Measurements from ENCODE around the gene CPED1. TPM values are rescaled to one million over a fixed set of nuclear protein-coding genes. Genes with fewer than 3 reads are reported as not detected.

CPED1 gene
- total RNA-seq, 1 donor from 2014 or later, result 33.8 TPM

- TF ChIP-seq CTCF (IDR thresholded peaks at IDR 0.05; ENCODE audit: borderline replicate concordance), result no peak
- Histone ChIP-seq H3K36me3 (no peaks in the 10 kb centered on the region), H3K4me3 (no peak overlapping the region), H3K27ac (replicated peaks) (no peak overlapping the region), H3K4me1 (peaks cover 39% of the 10 kb centered on the region), H3K27me3 (ENCODE audit: low read depth) (no peaks in the 10 kb centered on the region), H3K9me3 (replicated peaks) (no peaks in the 10 kb centered on the region)
- intact Hi-C loops (cut with micrococcal nuclease), result no loop called here
- DNase-seq, result no peak
Observed at GRCh38 chr7:120986650-120987049, 1.9 kb upstream of the CPED1 start.

- Histone ChIP-seq H3K4me1 (peaks cover 45% of the 10 kb centered on the region), H3K4me3 (peak overlapping the region; percentile 74), H3K36me3 (no peaks in the 10 kb centered on the region), H3K9me3 (replicated peaks) (no peaks in the 10 kb centered on the region), H3K27me3 (ENCODE audit: low read depth) (no peaks in the 10 kb centered on the region), H3K27ac (replicated peaks) (peak overlapping the region; percentile 94)
- no peak for DNase-seq
- no peak for TF ChIP-seq CTCF (IDR thresholded peaks at IDR 0.05; ENCODE audit: borderline replicate concordance)
- intact Hi-C loops (cut with micrococcal nuclease), result no loop called here
Observed at GRCh38 chr7:120987280-120987679, 1.2 kb upstream of the CPED1 start.

GRCh38 chr7:120987683-120988590, 574 bp upstream of the CPED1 start:
- no peaks in the 10 kb centered on the region for H3K36me3 ChIP-seq
- peak overlapping the region; percentile 74 for H3K4me3 ChIP-seq
- peak; percentile 91 for DNase-seq
- intact Hi-C loops (cut with micrococcal nuclease), result loop anchor here (2.0 kb wide), 1 partner anchor 93 kb away; no protein-coding TSS in a partner anchor
- peaks cover 52% of the 10 kb centered on the region for H3K4me1 ChIP-seq
- H3K27me3 ChIP-seq (ENCODE audit: low read depth), result no peaks in the 10 kb centered on the region
- H3K27ac ChIP-seq (replicated peaks), result peak overlapping the region; percentile 94
- peak; percentile 96 for TF ChIP-seq CTCF (IDR thresholded peaks at IDR 0.05; ENCODE audit: borderline replicate concordance)
- H3K9me3 ChIP-seq (replicated peaks), result no peaks in the 10 kb centered on the region

GRCh38 chr7:120989257-120990220, 1.0 kb downstream of the CPED1 start:
- H3K4me1 ChIP-seq, result peaks cover 66% of the 10 kb centered on the region
- no peaks in the 10 kb centered on the region for H3K27me3 ChIP-seq (ENCODE audit: low read depth)
- no peak for TF ChIP-seq CTCF (IDR thresholded peaks at IDR 0.05; ENCODE audit: borderline replicate concordance)
- H3K36me3 ChIP-seq, result no peaks in the 10 kb centered on the region
- peak overlapping the region; percentile 94 for H3K27ac ChIP-seq (replicated peaks)
- intact Hi-C loops (cut with micrococcal nuclease), result loop anchor here (2.0 kb wide), 1 partner anchor 91 kb away; no protein-coding TSS in a partner anchor
- H3K4me3 ChIP-seq, result peak overlapping the region; percentile 74
- peak; percentile 22 for DNase-seq
- H3K9me3 ChIP-seq (replicated peaks), result no peaks in the 10 kb centered on the region

- intact Hi-C loops (cut with micrococcal nuclease), result no loop called here
- Histone ChIP-seq H3K9me3 (replicated peaks) (no peaks in the 10 kb centered on the region), H3K4me1 (peaks cover 65% of the 10 kb centered on the region)
Observed at GRCh38 chr7:120990468-120991118, 2.1 kb downstream of the CPED1 start.

More at GRCh38 chr7:120990468-120991118, 2.1 kb downstream of the CPED1 start:
- no peaks in the 10 kb centered on the region for H3K27me3 ChIP-seq (ENCODE audit: low read depth)
- H3K36me3 ChIP-seq, result no peaks in the 10 kb centered on the region
- no peak for TF ChIP-seq CTCF (IDR thresholded peaks at IDR 0.05; ENCODE audit: borderline replicate concordance)
- peak overlapping the region; percentile 94 for H3K27ac ChIP-seq (replicated peaks)
- peak overlapping the region; percentile 74 for H3K4me3 ChIP-seq
- DNase-seq, result no peak
